NCI-H446 (cell line): ENCODE data around the gene LAMA4.

ENCODE experiments used
- DNase-seq, 2 experiments: peaks; one replicate each; lab custom pipeline; 2025; lab: John Stamatoyannopoulos, UW

Gene LAMA4

GRCh38 chr6:112253841-112254816 is at the start of gene LAMA4:
LAMA4 (minus strand) TSS chr6:112254567; CDS start chr6:112254150, 417 bp downstream.
- no peak for DNase-seq

GRCh38 chr6:112302142-112302705 is 47.9 kb upstream of the LAMA4 start:
- no peak for DNase-seq

- DNase-seq: no peak
These were observed 46.5 kb upstream of the LAMA4 start for GRCh38 chr6:112300896-112301295.

- DNase-seq: no peak
These were observed 44.5 kb upstream of the LAMA4 start for GRCh38 chr6:112298816-112299281.

GRCh38 chr6:112298021-112298745 is 43.8 kb upstream of the LAMA4 start:
- DNase-seq: no peak

GRCh38 chr6:112296694-112297093 is 42.3 kb upstream of the LAMA4 start:
- DNase-seq: no peak

- no peak for DNase-seq
These were observed 41.8 kb upstream of the LAMA4 start for GRCh38 chr6:112296122-112296521.

GRCh38 chr6:112291161-112291762 is 36.9 kb upstream of the LAMA4 start:
- DNase-seq: no peak

- DNase-seq: peak; percentile 28 to 77
These were observed 34.7 kb upstream of the LAMA4 start for GRCh38 chr6:112289038-112289566.

- DNase-seq: no peak
These were observed 34.1 kb upstream of the LAMA4 start for GRCh38 chr6:112288475-112288874.

- DNase-seq: no peak
These were observed 33.3 kb upstream of the LAMA4 start for GRCh38 chr6:112287577-112288225.

GRCh38 chr6:112286500-112287144 is 32.3 kb upstream of the LAMA4 start:
- no peak for DNase-seq

GRCh38 chr6:112286010-112286409 is 31.6 kb upstream of the LAMA4 start:
- DNase-seq: no peak

GRCh38 chr6:112284603-112285002 is 30.2 kb upstream of the LAMA4 start:
- DNase-seq: no peak

GRCh38 chr6:112283621-112284020 is 29.3 kb upstream of the LAMA4 start:
- DNase-seq: no peak

- peak; percentile 1 to 45 for DNase-seq
These were observed 27.7 kb upstream of the LAMA4 start for GRCh38 chr6:112281821-112282615.

- DNase-seq: no peak
These were observed 24.9 kb upstream of the LAMA4 start for GRCh38 chr6:112279031-112279935.

GRCh38 chr6:112275365-112275764 is 21.0 kb upstream of the LAMA4 start:
- no peak for DNase-seq

GRCh38 chr6:112274774-112275173 is 20.4 kb upstream of the LAMA4 start:
- no peak for DNase-seq
